ENCODE measurements around the gene CPT2. TPM values are rescaled to one million over a fixed set of nuclear protein-coding genes. Genes with fewer than 3 reads are reported as not detected.

The CPT2 gene
- total RNA-seq, 1 experiment from 2014 or later = 35.7 TPM

DNA sequence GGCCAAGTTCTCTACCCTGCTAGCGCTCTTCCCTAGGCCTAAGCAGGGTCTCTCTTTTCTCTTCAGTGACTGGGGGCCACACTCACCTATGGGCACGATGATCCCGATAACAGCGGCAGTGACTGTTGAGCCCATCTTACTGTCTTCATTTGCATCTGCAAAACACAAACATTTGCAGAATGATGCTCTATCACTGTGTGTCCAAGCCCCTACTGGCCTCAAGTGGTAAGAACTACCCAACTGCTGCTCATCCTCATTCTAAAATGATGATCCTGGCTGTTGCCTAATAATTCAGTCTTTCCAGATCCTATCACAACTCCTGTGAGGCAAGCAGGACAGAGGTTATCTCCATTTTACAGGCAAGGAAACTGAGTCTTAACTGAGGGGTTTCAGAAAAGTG, 58.4 kb downstream of the CPT2 start:
- no peak overlapping the region for H3K4me3 ChIP-seq
- H3K36me3 ChIP-seq (ENCODE audit: low read depth) = peaks cover 41% of the 10 kb centered on the region
- H3K27ac ChIP-seq = no peak overlapping the region
- H3K9me2 ChIP-seq (ENCODE audit: insufficient read depth) = no peaks in the 10 kb centered on the region
- TF ChIP-seq CTCF (conservative IDR thresholded peaks at IDR 0.05) = peak; percentile 28; the same call in 1 of the 2 replicates
- no peak for TF ChIP-seq EZH2 (IDR thresholded peaks at IDR 0.05; ENCODE audit: low read depth)
- H3K27me3 ChIP-seq (ENCODE audit: insufficient read depth, low read depth) = no peaks in the 10 kb centered on the region
- H3K4me1 ChIP-seq (replicated peaks; ENCODE audit: insufficient read depth) = no peaks in the 10 kb centered on the region
- no TSS peak for BruUV-seq (replicated peaks)
- no peaks in the 10 kb centered on the region; the same call in 1 of the 2 replicates for H4K20me1 ChIP-seq (ENCODE audit: insufficient read depth)
- H3K79me2 ChIP-seq (ENCODE audit: low read depth) = no peaks in the 10 kb centered on the region
- no peak overlapping the region for H2AFZ ChIP-seq
- H3F3A ChIP-seq (ENCODE audit: insufficient read depth, low read depth) = no peaks in the 10 kb centered on the region; the same call in 1 of the 2 replicates
- no peaks in the 10 kb centered on the region for H3K9me3 ChIP-seq (ENCODE audit: insufficient read depth, low read depth)
- POLR2A ChIA-PET (ENCODE audit: unreplicated experiment) = no interaction called here
- no peak for DNase-seq
- intact Hi-C loops (cut with micrococcal nuclease; ENCODE audit: unreplicated experiment) = no loop called here
- CTCF ChIA-PET = no interaction called here
- no peak overlapping the region for H3K4me2 ChIP-seq

GRCh38 chr1:53256511-53257453, 60.2 kb downstream of the CPT2 start:
- Histone ChIP-seq H3K9me2 (ENCODE audit: insufficient read depth) (no peaks in the 10 kb centered on the region), H4K20me1 (ENCODE audit: insufficient read depth) (no peaks in the 10 kb centered on the region; the same call in 1 of the 2 replicates), H3F3A (ENCODE audit: insufficient read depth, low read depth) (no peaks in the 10 kb centered on the region; the same call in 1 of the 2 replicates), H3K4me3 (no peak overlapping the region), H3K9me3 (ENCODE audit: insufficient read depth, low read depth) (no peaks in the 10 kb centered on the region), H3K27ac (no peak overlapping the region), H2AFZ (no peak overlapping the region), H3K36me3 (ENCODE audit: low read depth) (peaks cover 44% of the 10 kb centered on the region), H3K4me2 (no peak overlapping the region), H3K27me3 (ENCODE audit: insufficient read depth, low read depth) (no peaks in the 10 kb centered on the region), H3K79me2 (ENCODE audit: low read depth) (no peaks in the 10 kb centered on the region), H3K4me1 (replicated peaks; ENCODE audit: insufficient read depth) (no peaks in the 10 kb centered on the region)
- no peak for TF ChIP-seq EZH2 (IDR thresholded peaks at IDR 0.05; ENCODE audit: low read depth)
- TF ChIP-seq CTCF (conservative IDR thresholded peaks at IDR 0.05) = no peak
- ChIA-PET CTCF (no interaction called here), POLR2A (ENCODE audit: unreplicated experiment) (interaction anchor here (0.5 to 0.6 kb wide), 2 partner anchors 15 to 71 kb away, joined by 3 to 4 read pairs; no protein-coding TSS in a partner anchor)
- DNase-seq = no peak
- intact Hi-C loops (cut with micrococcal nuclease; ENCODE audit: unreplicated experiment) = no loop called here
- BruUV-seq (replicated peaks) = no TSS peak

DNA sequence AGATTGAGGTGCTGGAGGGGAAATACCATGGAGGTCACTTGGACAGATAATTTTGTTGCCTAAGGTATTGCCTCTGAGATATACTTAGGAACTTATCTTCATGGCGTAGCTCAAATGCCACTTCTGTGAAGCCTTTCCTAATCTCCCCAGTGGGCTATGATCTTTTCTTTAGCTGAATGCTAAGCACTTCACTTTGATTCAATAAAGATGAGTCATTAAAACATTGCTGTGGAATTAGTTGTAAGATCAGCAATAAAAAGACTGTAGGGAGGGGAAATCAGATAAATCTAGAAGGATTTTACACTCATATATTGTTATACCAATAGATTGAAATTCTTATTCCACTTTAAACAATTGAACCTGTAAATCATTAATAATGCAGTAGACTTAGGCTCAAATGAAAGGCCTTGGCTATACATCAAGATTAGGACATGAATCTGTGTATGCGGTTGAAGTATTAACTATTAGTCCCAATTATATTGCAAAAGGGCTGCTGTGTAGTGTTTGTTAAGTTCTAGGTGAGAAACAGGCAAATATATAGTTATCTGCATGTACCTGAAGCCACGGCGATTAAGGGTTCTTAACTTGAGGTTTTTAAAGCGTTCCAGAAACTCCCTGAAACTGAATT, 60.9 kb downstream of the CPT2 start:
- Histone ChIP-seq H3K4me3 (no peak overlapping the region), H3K27me3 (ENCODE audit: insufficient read depth, low read depth) (no peaks in the 10 kb centered on the region), H3K4me2 (no peak overlapping the region), H3K4me1 (replicated peaks; ENCODE audit: insufficient read depth) (no peaks in the 10 kb centered on the region), H3K9me2 (ENCODE audit: insufficient read depth) (no peaks in the 10 kb centered on the region), H3F3A (ENCODE audit: insufficient read depth, low read depth) (no peaks in the 10 kb centered on the region; the same call in 1 of the 2 replicates), H4K20me1 (ENCODE audit: insufficient read depth) (no peaks in the 10 kb centered on the region; the same call in 1 of the 2 replicates), H3K79me2 (ENCODE audit: low read depth) (no peaks in the 10 kb centered on the region), H3K36me3 (ENCODE audit: low read depth) (peaks cover 49% of the 10 kb centered on the region), H3K9me3 (ENCODE audit: insufficient read depth, low read depth) (no peaks in the 10 kb centered on the region), H2AFZ (no peak overlapping the region), H3K27ac (no peak overlapping the region)
- intact Hi-C loops (cut with micrococcal nuclease; ENCODE audit: unreplicated experiment) = no loop called here
- BruUV-seq (replicated peaks) = no TSS peak
- DNase-seq = no peak
- TF ChIP-seq EZH2 (IDR thresholded peaks at IDR 0.05; ENCODE audit: low read depth) = no peak
- TF ChIP-seq CTCF (conservative IDR thresholded peaks at IDR 0.05) = no peak
- CTCF ChIA-PET = no interaction called here
- POLR2A ChIA-PET (ENCODE audit: unreplicated experiment) = no interaction called here

All from PC-9 (cell line).